GM21447 (cell line): ENCODE measurements around the gene NKX2-2.
"Not testable (repeated sequence)": the region's sequence is repeated elsewhere in the genome, so short reads cannot be mapped to it uniquely, and the experiment has no call there.

Experiments
- ATAC-seq: cut with Tn5 transposase; IDR thresholded peaks from one replicate; pipeline ENCODE4 v1.9.1; 2021; ENCODE audit not compliant: unreplicated experiment

NKX2-2 gene

DNA sequence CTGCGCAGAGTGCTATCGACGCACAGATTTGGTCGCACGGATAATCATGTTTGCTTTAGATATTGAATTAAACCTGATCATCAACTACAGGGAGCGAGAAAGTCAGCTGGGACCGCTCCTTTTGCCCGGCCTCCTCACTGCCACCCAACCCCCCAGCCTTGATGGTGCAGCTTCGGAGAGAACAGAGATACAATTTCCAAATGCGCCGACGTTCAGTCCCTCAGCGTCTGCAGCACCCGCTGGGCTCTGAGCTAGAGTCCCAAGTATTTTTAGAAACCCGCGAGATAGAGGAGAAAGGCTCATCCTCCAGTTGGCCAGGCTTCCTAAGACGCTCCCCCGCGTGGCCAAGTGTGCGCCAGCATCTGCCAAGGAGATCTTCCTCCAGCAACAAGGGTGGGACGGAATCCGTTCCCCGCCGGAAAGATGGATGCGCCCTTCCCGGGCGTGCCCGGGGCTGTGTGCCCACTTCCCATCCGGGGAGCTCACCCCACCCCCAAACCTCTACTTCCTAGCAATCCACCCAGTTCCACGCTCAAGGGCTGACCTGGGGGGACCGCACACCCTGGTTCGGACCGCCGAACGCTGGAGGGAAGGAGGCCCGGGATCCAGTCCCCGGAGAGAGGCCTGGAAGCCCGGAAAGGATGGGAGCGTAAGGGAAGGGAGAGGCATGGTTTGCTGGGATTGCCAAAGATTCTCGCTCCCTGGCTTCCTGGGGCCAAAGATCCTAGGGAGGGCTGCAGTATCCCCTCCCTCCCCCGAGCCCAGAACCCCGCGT lies 4.1 kb downstream of the NKX2-2 start:
- no peak for ATAC-seq

DNA sequence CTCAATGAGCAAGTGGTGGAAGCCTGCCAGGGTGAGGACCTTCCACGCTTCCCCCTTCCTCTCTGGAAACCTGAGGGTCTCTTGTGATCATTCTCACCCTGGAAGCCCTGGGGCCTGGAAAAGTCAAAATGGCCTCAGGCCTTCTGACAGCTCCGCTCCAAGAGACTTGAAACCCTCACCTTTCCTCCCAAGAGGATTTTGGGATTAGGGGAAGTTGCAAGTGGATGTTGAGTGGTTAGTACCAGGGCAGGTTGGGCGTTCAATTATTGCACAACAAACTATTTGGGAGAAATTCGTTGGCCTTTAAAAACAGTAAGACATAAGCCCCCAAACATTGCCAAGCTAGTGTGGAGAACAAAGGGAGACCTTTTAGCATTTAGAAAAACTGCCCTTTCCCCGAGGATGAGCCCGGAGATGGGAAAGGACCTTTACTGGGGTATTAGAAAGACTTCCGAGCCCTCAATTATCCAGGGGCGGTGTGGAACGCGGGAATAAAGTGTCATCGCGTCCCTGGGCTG lies 4.7 kb downstream of the NKX2-2 start:
- no peak for ATAC-seq

DNA sequence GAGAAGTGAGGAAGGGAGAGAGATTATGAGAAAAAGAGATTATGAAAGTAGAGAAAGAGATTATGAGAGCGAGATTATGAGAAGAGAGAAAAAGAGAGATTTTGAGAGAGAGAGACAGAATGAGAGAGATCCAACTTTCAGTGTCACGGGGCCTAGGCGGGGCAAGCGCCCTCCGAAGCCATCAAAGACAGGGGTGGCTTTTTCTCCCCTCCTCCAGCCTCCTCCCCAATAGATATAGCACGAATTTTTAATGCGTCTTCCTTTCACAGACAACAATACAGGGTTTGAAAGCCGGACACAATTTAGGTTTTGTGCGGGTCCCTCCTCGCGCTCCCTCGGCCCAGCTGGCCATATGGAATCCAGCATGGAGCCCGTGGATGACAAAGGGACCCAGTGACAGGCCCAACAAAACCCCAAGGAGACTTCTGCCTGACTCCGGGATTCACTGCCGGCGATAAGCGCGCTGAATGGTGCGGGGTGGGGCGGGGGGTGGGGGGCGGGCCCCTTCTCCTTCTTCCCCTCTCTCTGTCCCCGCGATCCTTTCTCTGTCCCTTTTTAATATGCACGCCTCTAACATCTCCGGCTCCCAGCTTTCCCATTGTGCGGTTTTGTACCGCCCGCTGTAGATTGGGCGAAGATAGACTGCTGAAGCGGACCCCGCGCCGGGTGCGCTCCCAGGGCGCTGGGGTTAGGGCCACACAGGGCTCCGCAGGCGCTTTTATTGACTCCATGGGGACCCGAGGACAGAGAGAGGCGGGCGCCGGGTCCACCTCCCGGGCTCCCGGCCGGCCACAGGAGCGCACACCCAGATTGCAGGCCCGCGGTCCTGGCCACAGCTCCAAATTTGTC lies 5.4 kb downstream of the NKX2-2 start:
- no peak for ATAC-seq

DNA sequence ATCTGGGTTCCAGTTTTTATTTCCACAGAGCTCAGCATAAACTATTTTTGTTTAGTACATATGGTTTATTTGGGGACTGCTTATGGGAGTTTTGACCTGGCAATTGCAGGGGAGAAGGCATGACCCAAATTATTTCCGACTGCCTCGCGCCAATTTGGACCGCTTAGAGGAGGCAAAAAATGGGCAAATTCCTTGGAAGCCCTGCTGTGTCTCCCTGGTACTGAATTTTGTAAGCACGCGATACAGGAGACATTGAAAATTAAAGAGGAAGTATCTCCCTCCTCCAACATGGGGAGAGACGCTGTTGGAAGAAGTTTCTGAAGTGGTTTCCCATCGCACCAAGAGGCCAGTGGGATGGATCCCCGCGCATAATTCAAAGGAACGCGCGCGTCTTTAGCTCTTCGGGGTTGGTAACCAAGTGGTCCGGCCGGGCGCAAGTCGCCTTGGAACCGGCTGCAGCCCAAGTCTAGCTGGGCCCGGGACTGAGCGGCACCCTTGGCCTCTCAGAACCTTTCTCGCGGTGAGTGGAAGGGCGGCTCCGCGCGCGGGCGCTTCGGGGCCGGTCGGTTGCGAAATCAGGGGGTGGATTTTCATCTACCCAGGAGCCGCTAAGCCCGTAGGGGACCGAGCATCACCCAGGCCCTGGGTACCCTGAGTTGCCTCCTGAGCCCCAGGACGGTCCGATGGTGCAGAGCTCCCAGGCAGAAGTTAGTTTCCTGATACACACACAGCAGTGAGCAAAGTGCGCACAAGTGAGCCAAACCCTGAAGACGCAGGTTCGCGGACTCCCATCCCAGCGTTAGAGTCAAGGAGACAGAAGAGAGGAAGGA lies 6.2 kb downstream of the NKX2-2 start:
- no peak for ATAC-seq

DNA sequence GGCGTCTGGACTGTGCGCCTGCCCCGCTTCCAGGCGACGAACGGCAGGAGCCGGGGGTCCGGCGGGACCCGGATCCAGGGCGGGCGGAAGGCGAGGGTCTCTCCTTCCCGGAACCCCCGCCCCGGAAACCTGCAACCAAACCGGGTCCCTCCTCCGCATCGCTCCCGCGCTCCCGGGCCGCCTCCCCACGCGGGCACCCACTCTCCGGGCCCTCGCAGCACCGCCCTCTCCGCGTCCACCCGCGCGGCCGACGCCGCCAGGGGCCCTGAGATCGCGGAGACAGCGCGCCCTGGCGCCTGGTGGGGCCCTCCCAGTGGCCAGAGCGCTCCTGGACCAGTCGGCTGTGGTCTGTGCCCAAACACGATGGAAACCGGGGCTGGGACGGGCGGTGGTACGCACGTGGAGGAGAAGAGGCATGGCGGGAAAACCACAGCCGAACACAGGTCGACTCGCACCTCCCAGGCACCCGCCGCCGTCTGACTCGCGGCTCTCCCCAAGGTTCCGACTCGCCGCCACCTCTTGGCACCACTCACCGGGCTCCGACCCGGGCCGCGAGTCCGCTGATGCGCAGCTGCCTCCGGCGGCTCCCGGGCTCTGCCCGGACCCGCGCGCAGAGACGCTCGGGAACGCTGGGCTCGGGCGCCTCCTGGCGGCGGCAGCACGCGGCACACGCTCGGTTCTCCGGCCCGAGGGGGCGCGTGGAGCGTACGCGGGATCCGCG lies 7.9 kb downstream of the NKX2-2 start:
- ATAC-seq = no peak

DNA sequence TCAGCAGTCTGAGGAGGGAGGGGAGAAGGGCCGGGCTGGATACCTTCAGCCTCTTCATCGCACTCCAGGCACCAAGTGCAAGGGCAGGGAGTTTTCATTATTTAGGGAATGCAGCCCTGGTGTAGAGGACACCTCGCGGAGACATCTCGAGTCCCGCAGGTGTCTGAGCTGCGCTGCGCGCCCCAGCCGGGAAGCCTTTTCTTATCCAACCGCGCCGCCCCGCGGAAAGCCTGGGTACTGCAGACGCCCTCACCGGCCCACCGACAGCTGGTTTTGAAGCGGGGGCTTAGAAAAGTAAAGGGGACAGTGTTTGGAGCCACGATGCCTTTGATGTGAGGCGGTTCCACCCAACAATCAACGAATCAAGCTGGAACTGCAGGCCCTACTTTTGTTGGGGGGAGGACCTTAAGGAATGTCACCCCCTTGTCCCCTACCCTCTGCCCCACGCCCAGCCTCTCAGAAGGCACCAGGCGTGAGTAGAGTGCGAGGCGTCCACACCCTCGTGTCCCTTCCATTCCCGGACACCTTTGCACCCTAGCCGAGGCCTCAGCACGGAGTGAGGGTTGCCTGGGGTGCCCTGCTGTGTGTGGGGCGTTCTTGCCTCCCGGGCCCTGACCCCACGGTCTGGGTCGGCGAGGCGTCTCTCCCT lies 8.6 kb downstream of the NKX2-2 start:
- no peak for ATAC-seq

DNA sequence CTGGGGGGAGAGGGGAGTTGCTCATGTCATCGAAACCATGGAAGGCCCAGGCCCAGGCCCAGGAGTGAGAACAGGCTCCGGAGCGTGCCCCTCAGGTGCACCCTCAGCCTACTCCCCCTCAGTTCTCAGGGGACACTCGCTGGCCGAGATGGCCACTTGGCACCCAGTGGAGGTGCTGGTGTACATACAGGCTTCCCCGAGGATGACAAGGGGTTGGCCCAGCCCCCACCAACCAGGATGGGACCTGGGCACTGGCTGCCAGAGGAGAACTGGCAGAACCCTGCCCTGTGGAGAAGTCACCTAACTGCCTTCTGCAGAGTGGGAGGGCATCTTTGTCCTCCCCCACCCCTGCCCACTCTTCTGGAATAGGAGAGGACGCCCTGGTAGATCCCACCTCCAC lies 9.5 kb downstream of the NKX2-2 start:
- no peak for ATAC-seq

DNA sequence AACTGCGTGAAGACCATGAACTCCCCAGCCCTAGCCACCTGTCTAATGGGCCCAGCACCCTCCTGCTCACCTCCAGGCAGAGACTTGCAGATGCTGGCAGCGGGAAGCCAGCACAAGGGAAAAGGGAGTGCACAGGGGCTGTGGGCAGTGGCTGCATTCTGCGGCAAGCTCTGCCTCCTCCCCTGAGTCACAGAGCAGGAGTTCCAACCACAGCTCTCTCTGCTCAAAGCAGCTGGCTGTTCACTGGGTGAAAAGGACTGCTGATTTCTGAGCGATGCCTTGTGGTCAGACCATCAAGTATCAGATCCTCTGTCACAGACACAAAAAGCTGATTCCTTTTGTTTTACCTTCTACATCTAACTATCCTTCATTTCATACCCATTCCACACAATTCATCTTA lies 10.5 kb downstream of the NKX2-2 start:
- ATAC-seq = peak; percentile 82

DNA sequence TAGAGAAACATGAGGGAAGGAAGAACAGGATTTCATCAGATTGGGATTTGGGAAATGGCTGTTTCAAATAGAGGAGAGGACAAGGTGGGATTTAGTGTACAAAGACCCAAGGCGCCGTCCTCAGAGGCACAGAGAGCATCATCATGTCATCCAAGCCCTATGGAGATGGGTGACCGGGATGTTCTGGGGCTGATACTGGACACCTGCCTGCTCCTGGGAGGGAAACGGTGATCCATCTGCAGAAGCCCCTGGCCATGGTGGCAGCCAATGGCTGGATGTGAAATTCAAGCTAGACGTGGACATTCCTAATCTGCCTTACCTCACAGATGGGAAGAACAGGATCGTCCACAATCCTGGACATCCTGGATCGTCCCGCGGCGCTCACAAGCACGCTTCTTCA lies 12.7 kb downstream of the NKX2-2 start:
- no peak for ATAC-seq

DNA sequence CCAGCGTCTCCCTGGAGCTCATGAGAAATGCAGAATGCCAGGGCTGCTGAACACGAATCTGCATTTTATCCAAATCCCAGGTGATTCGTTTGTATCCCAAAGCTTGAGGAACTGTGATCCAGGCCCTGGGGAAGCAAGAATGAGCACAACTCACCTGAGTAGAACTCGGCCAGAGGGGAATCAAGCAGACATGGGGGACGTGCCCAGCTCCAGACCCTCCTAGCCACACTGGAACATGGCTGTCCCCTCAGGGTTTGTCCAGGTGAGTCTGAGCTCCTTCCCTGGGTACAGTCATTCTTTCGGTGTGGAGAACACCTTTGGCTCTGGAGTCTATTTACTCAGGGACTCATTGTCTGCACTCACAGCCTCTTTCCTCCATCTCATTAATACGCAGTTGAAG lies 13.3 kb downstream of the NKX2-2 start:
- ATAC-seq = no peak

DNA sequence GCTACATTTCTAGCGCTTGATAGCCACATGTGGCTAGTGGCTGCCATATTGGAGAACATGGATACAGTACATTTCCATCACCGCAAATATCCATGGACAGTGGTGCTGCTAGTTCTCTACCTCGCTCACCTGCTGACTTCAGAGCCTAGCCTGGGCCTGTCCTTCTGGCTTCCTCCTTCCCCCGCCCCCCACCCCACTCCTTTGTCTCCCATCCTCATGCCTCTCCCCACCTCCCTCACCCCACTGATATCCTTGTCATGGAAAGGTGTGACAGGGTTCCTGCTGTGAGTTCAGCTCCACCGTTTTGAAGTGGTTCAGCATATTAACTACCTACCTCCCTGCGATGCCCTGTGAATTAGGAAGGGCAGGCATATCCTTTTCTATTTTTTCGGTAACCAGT lies 14.2 kb downstream of the NKX2-2 start:
- ATAC-seq = no peak

DNA sequence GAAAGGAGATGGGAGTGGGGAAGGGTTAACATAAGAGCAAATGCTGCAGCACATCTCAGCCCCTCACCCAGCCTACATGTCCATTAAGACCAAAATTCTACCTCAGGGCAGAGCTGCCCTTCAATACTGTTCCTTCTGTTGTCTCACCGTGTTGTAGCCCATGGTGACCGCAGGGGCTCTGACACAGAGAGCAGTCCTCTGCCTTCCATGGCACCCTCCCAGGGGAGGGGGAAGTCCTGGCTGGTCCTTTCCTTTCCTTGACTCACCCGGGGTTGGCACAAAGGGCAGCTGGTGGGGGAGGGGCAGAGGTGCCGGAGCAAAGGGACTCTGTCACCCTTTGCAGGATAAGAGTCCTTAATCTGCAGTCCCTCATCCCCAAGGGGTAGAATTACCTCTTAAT lies 15.2 kb downstream of the NKX2-2 start:
- no peak for ATAC-seq

DNA sequence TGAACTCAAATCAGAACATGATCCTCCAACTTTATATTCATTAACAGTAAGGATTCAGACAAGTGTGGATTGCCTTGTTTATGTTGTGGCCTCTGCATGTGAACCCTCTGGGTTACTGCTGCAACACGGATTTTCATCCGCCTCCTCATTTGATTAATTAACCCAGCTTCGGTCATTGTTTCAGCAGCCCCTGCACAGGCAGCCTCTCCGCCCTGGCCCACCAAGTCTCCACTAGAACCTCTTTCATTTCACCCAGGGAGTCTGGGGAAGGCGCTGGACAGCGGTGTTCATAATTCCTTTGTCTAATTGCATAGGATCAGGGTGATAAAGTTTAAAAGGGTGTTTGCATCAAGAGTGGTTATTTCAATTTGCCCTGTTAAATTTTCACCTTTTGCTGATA lies 15.7 kb downstream of the NKX2-2 start:
- no peak for ATAC-seq

DNA sequence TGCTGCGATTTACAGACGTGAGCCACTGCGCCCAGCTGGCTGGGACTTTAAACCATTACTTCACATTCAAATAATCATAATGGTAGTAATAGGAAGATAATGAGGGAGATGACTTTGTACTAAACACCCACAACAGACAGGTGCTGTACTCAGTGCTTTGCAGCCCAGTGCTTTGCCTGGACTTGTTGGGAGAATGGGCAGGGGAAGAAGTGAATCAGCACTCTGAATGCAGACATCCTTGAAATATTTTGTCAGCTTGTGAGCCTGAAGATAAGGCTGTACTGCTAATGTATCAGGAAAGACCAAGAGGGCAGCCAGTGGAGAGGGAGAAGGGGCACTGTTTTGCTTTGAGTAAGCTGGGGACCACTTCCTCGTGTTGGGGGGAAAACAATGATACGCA lies 17.4 kb downstream of the NKX2-2 start:
- ATAC-seq = no peak

DNA sequence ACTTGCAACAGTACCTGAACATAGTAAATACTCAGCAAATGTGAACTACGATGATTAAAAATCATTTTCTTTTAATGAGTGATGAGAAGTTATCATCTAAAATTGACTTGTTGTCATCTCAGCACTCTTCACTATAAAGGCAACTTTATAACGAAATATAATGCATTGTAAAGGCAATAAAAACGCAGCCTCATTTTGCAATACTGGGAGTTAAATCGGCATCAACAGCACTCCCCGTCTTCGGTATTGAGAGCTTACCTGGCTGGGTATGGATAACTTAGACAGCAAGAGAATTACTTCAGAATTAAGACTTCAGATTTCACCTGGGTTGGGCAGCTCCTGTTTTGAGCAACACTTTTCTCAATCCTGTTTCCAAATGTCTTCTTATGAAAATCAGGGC lies 20.8 kb downstream of the NKX2-2 start:
- no peak for ATAC-seq

DNA sequence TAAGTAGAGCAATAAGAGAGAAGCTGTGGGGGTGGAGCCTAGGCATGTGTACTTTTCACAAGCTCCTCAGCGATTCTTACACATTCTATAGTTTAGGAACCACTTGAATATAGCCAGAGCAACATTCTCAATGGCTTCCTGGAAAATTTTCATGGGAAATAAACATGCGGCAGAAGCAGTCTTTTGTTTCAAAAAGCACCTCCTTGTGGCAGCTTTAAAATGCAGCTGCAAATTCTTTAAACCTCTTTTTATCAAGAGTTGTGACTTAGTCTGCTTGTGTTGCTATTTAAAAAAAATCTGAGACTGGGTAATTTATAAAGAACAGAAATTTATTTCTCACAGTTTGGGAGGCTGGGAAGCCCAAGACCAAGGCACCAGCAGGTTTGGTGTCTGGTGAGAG lies 23.8 kb downstream of the NKX2-2 start:
- no peak for ATAC-seq

DNA sequence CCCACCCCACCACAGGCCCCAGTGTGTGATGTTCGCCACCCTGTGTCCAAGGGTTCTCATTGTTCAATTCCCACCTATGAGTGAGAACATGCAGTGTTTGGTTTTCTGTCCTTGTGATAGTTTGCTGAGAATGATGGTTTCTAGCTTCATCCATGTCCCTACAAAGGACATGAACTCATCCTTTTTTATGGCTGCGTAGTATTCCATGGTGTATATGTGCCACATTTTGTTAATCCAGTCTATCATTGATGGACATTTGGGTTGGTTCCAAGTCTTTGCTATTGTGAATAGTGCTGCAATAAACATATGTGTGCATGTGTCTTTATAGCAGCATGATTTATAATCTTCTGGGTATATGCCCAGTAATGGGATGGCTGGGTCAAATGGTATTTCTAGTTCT lies 33.7 kb downstream of the NKX2-2 start:
- ATAC-seq = not testable (repeated sequence)

DNA sequence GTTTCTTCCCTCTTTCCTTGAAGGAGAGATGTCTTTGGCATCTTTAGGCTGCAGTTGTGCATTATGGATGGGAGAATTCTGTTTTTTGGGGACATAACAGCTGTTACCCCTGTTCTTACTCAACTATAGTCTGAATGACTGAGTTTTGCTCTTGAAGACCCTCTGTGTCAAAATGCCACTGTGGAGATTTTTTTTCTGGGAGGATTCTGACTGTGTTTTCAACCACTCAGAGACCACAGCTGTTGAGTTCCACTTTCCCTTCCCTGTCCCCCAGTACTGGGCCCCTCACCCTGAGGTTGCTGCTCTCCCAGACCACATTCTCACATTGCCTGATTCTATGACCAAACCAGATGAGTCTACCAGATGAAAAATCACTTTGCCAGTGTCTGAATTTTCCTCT lies 48.1 kb downstream of the NKX2-2 start:
- ATAC-seq = no peak

DNA sequence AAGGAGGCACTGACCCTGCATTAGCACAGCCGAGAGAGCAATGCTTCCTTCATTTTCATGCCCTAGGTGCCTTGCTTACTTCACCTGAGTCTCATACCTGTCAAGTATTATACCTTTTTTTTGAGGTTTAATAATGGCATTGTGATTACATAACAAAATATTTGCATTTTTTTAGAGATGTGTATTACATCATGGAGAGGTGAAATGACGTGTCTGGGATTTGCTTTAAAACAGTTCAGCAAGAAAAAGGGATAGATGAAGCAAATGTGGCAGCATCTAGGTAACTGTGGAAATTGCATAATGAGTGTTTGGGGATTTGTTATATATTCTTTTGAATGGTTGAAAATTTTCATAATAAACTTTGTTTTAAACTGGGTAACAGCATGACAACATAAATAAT lies 48.9 kb downstream of the NKX2-2 start:
- no peak for ATAC-seq
